ENCODE results near the gene MINDY4.

The MINDY4 gene

DNA sequence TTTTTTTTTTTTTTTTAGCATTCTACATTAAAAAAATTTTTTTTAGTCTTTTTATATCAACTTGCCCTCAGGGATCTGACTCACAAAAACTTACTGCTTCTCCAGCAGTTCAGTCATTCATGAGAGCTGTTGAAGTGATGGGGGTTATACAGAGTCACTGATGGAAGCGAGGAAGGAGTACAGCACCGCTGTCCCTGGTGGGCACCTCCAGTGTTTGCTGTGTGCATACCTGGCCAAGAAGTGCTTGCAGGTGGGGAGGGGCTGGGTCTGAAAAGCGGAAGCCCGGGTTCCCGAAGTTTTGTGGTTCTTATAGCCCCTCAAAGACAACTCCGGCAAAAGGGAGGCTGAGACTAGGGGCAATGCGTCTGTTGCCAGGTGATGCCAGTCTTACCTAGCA lies 46.2 kb downstream of the MINDY4 start:
- Histone ChIP-seq H3K27ac (ENCODE audit: insufficient read depth in 1 of 2, low read depth in 1 of 2, low read length in 2 of 2, poor library complexity in 1 of 2, severe bottlenecking in 2 of 2) (no peak overlapping the region), H3K36me3 (ENCODE audit: control insufficient read depth in 4 of 4, insufficient read depth in 4 of 4, low read length in 3 of 4) (no peaks in the 10 kb centered on the region), H3K4me3 (ENCODE audit: control insufficient read depth in 1 of 7, extremely low read depth in 1 of 7, insufficient read depth in 4 of 7, low read depth in 2 of 7, low read length in 6 of 7) (no peak overlapping the region), H3K4me1 (ENCODE audit: control extremely low read depth in 1 of 4, control insufficient read depth in 4 of 4, insufficient read depth in 4 of 4, low read length in 3 of 4) (no peaks in the 10 kb centered on the region), H3K27me3 (replicated peaks in 2 of 5; ENCODE audit: control insufficient read depth in 4 of 5, insufficient read depth in 5 of 5, low read length in 4 of 5) (no peaks in the 10 kb centered on the region), H3K9me3 (ENCODE audit: control extremely low read depth in 1 of 5, control insufficient read depth in 4 of 5, insufficient read depth in 2 of 5, low read depth in 1 of 5, low read length in 4 of 5) (no peaks in the 10 kb centered on the region)
- 93% methylated on average over 6 of the region's 7 CpGs for WGBS (ENCODE audit: insufficient coverage)
- ChIA-PET POLR2A (no interaction called here), CTCF (interaction anchor here (0.6 to 1.3 kb wide), 2 partner anchors 18 to 250 kb away, joined by 3 to 4 read pairs; no protein-coding TSS in a partner anchor)
- no peak for DNase-seq

DNA sequence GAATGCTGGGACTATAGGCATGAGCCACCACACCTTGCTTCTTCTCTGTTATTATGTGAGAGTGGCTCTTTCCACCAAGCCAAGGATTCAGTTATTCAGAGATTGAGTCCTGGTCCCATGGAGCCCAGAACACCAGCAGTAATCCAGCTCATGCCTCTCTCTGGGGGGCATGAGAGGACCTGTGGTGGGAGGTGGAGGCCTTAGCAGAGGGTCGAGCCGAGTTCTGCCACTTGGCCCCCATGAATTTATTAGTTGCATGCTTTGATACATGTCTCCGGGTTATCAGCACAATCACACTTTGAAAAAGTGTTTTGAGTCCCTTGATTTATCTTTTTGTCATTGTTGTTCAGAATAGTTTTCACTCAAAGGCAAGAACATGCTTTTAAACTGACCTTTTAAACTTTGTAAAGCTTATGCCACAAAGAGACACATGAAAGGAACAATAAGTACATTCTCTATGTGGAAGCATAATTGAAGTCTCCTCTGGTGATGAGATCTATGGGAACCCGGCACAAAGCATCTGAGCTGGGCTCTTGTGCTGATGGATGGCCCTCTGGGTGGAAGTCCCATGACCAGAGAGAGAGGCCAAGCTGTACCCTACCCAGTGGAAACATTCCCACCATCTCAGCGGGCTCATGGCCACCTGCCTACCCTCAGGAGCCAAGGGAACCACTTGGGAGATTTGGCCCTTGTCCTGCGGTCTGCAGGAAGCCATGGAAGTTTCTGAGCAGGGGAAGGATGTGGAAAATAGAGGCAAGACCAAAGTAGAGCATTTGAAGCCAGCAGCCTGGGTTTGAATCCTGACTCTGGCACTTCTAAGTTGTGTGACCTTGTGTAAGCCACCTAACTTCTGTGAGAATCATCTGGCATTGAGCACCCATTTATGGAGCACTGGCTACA lies 53.9 kb downstream of the MINDY4 start:
- Histone ChIP-seq H3K27me3 (replicated peaks in 2 of 5; ENCODE audit: control insufficient read depth in 4 of 5, insufficient read depth in 5 of 5, low read length in 4 of 5) (no peaks in the 10 kb centered on the region), H3K36me3 (ENCODE audit: control insufficient read depth in 4 of 4, insufficient read depth in 4 of 4, low read length in 3 of 4) (no peaks in the 10 kb centered on the region), H3K27ac (ENCODE audit: insufficient read depth in 1 of 2, low read depth in 1 of 2, low read length in 2 of 2, poor library complexity in 1 of 2, severe bottlenecking in 2 of 2) (no peak overlapping the region), H3K9me3 (ENCODE audit: control extremely low read depth in 1 of 5, control insufficient read depth in 4 of 5, insufficient read depth in 2 of 5, low read depth in 1 of 5, low read length in 4 of 5) (peaks cover 0 to 2% (median 0%) of the 10 kb centered on the region in 5 experiments), H3K4me3 (ENCODE audit: control insufficient read depth in 1 of 7, extremely low read depth in 1 of 7, insufficient read depth in 4 of 7, low read depth in 2 of 7, low read length in 6 of 7) (no peak overlapping the region), H3K4me1 (ENCODE audit: control extremely low read depth in 1 of 4, control insufficient read depth in 4 of 4, insufficient read depth in 4 of 4, low read length in 3 of 4) (no peaks in the 10 kb centered on the region)
- DNase-seq, result no peak
- ChIA-PET POLR2A (no interaction called here), CTCF (no interaction called here)
- WGBS (ENCODE audit: insufficient coverage), result 97% methylated on average over 4 of the region's 6 CpGs

DNA sequence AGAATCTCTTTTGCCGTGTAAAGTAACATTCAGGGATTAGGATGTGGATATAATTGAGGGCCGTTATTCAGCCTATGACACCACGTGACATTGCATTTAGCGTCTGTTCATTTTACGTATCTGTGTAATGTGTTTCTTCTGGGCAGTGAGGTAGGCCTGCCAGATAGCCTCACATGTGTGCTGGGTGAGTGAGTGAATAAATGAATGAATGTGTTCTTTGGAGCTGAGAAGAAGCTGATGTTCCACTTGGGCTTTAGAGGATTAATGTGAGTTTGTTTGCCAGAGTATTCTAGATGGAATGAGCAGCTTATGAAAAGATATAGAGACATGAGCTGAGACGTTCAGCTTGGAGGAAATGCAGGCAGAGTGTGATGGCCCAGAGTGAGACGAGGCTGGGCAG lies 55.0 kb downstream of the MINDY4 start:
- no peaks in the 10 kb centered on the region for H3K36me3 ChIP-seq (ENCODE audit: control insufficient read depth in 4 of 4, insufficient read depth in 4 of 4, low read length in 3 of 4)
- H3K4me3 ChIP-seq (ENCODE audit: control insufficient read depth in 1 of 7, extremely low read depth in 1 of 7, insufficient read depth in 4 of 7, low read depth in 2 of 7, low read length in 6 of 7), result no peak overlapping the region
- H3K27ac ChIP-seq (ENCODE audit: insufficient read depth in 1 of 2, low read depth in 1 of 2, low read length in 2 of 2, poor library complexity in 1 of 2, severe bottlenecking in 2 of 2), result no peak overlapping the region
- no peak for DNase-seq
- CTCF ChIA-PET, result no interaction called here
- peaks cover 0 to 11% (median 5%) of the 10 kb centered on the region in 5 experiments for H3K9me3 ChIP-seq (ENCODE audit: control extremely low read depth in 1 of 5, control insufficient read depth in 4 of 5, insufficient read depth in 2 of 5, low read depth in 1 of 5, low read length in 4 of 5)
- H3K27me3 ChIP-seq (replicated peaks in 2 of 5; ENCODE audit: control insufficient read depth in 4 of 5, insufficient read depth in 5 of 5, low read length in 4 of 5), result no peaks in the 10 kb centered on the region
- 99% methylated on average over 6 of the region's 7 CpGs for WGBS (ENCODE audit: insufficient coverage)
- POLR2A ChIA-PET, result no interaction called here
- H3K4me1 ChIP-seq (ENCODE audit: control extremely low read depth in 1 of 4, control insufficient read depth in 4 of 4, insufficient read depth in 4 of 4, low read length in 3 of 4), result no peaks in the 10 kb centered on the region

DNA sequence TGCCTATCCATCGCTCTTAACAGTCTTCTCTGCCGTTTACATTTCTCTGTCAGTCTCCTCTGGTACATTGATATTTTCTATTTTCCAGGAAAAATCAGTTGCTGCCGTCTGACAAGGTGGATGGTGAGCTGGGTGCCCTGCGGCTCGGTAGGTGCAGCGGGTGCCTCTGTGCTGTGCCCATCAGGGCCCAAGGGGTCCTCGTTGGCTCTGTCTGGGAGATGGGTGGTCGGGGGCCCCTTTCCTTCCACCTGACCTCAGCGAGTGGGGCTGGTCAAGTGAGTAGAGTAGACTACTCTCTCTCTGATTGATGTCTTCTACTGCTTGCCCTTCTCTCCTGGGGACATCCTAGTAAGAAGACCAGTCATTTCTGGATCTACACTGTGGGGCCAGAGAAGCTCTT lies 57.4 kb downstream of the MINDY4 start:
- Histone ChIP-seq H3K4me3 (ENCODE audit: control insufficient read depth in 1 of 7, extremely low read depth in 1 of 7, insufficient read depth in 4 of 7, low read depth in 2 of 7, low read length in 6 of 7) (no peak overlapping the region), H3K27me3 (replicated peaks in 2 of 5; ENCODE audit: control insufficient read depth in 4 of 5, insufficient read depth in 5 of 5, low read length in 4 of 5) (no peaks in the 10 kb centered on the region), H3K36me3 (ENCODE audit: control insufficient read depth in 4 of 4, insufficient read depth in 4 of 4, low read length in 3 of 4) (no peaks in the 10 kb centered on the region), H3K27ac (ENCODE audit: insufficient read depth in 1 of 2, low read depth in 1 of 2, low read length in 2 of 2, poor library complexity in 1 of 2, severe bottlenecking in 2 of 2) (no peak overlapping the region), H3K9me3 (ENCODE audit: control extremely low read depth in 1 of 5, control insufficient read depth in 4 of 5, insufficient read depth in 2 of 5, low read depth in 1 of 5, low read length in 4 of 5) (peaks cover 0 to 22% (median 6%) of the 10 kb centered on the region in 5 experiments), H3K4me1 (ENCODE audit: control extremely low read depth in 1 of 4, control insufficient read depth in 4 of 4, insufficient read depth in 4 of 4, low read length in 3 of 4) (no peaks in the 10 kb centered on the region)
- WGBS (ENCODE audit: insufficient coverage), result 100% methylated on average over 8 of the region's 9 CpGs
- no peak for DNase-seq
- POLR2A ChIA-PET, result no interaction called here
- CTCF ChIA-PET, result no interaction called here

DNA sequence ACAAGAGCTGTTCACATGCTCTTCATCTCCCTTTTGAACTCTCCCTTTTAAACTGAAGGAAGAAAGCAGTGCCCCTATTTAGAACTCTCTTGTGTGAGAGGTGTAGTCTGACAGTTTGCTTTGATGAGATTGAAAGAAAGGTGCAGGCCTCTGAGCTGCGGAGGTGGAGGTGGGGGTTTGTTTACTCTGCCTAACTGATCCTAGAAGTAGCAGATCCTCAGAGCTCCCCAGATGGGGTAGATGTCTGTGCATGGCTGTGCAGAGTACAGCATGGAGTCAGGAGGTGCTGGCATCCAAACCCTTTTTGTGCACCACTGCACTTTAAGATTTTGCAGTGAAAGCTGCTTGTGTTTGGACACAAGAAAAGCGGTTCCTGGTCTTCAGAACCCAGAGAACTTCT lies 58.3 kb downstream of the MINDY4 start:
- H3K27me3 ChIP-seq (replicated peaks in 2 of 5; ENCODE audit: control insufficient read depth in 4 of 5, insufficient read depth in 5 of 5, low read length in 4 of 5), result no peaks in the 10 kb centered on the region
- no peak overlapping the region for H3K27ac ChIP-seq (ENCODE audit: insufficient read depth in 1 of 2, low read depth in 1 of 2, low read length in 2 of 2, poor library complexity in 1 of 2, severe bottlenecking in 2 of 2)
- no peaks in the 10 kb centered on the region for H3K4me1 ChIP-seq (ENCODE audit: control extremely low read depth in 1 of 4, control insufficient read depth in 4 of 4, insufficient read depth in 4 of 4, low read length in 3 of 4)
- ChIA-PET POLR2A (no interaction called here), CTCF (no interaction called here)
- 83% methylated on average over 2 of the region's 2 CpGs for WGBS (ENCODE audit: insufficient coverage)
- peaks cover 0 to 29% (median 11%) of the 10 kb centered on the region in 5 experiments for H3K9me3 ChIP-seq (ENCODE audit: control extremely low read depth in 1 of 5, control insufficient read depth in 4 of 5, insufficient read depth in 2 of 5, low read depth in 1 of 5, low read length in 4 of 5)
- no peaks in the 10 kb centered on the region for H3K36me3 ChIP-seq (ENCODE audit: control insufficient read depth in 4 of 4, insufficient read depth in 4 of 4, low read length in 3 of 4)
- no peak for DNase-seq
- no peak overlapping the region for H3K4me3 ChIP-seq (ENCODE audit: control insufficient read depth in 1 of 7, extremely low read depth in 1 of 7, insufficient read depth in 4 of 7, low read depth in 2 of 7, low read length in 6 of 7)

DNA sequence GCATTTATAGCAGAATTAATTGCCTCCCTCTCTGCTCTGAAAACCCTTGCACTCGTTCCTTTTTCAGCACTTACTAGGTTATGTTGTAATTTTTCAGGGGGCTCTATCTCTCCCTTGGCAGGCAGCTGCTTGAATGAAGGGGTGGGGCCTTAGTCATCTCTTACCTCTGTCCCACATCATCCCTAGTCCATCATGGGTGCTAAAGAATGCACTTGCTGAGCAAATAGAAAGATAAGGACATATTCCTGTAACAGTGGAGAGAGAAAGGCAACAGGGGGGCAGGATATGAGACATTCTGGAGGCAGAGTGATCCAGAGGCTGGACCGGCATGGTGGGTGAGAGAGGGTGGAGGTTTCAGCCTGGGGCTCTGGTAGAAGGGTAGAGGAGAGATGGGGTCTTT lies 60.0 kb downstream of the MINDY4 start:
- ChIA-PET POLR2A (no interaction called here), CTCF (no interaction called here)
- H3K4me1 ChIP-seq (ENCODE audit: control extremely low read depth in 1 of 4, control insufficient read depth in 4 of 4, insufficient read depth in 4 of 4, low read length in 3 of 4), result no peaks in the 10 kb centered on the region

DNA sequence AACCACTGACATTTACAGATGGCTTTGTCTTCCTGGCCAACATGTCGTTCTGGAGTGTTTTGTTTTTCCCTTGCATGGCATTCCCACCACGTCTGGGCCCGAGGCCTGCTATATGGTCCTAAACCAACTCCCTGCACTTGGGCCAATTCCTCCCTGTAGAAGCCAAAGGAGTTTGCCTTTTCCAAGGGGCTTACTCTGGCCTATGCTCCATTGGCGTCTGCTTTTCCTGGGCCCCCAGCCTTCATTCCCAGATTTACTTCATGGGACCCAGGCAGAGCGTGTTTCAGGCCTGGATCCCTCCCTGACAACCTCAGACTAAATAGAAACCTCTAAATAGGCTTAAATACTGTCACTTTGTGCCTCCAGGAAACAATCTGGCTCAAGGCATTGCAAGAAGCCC lies 60.7 kb downstream of the MINDY4 start:
- H3K4me3 ChIP-seq (ENCODE audit: control insufficient read depth in 1 of 7, extremely low read depth in 1 of 7, insufficient read depth in 4 of 7, low read depth in 2 of 7, low read length in 6 of 7), result no peak overlapping the region
- DNase-seq, result no peak
- 97% methylated on average over 5 of the region's 5 CpGs for WGBS (ENCODE audit: insufficient coverage)
- peaks cover 0 to 29% (median 11%) of the 10 kb centered on the region in 5 experiments for H3K9me3 ChIP-seq (ENCODE audit: control extremely low read depth in 1 of 5, control insufficient read depth in 4 of 5, insufficient read depth in 2 of 5, low read depth in 1 of 5, low read length in 4 of 5)
- H3K4me1 ChIP-seq (ENCODE audit: control extremely low read depth in 1 of 4, control insufficient read depth in 4 of 4, insufficient read depth in 4 of 4, low read length in 3 of 4), result no peaks in the 10 kb centered on the region
- H3K27me3 ChIP-seq (replicated peaks in 2 of 5; ENCODE audit: control insufficient read depth in 4 of 5, insufficient read depth in 5 of 5, low read length in 4 of 5), result no peaks in the 10 kb centered on the region
- no peak overlapping the region for H3K27ac ChIP-seq (ENCODE audit: insufficient read depth in 1 of 2, low read depth in 1 of 2, low read length in 2 of 2, poor library complexity in 1 of 2, severe bottlenecking in 2 of 2)
- ChIA-PET CTCF (no interaction called here), POLR2A (no interaction called here)
- no peaks in the 10 kb centered on the region for H3K36me3 ChIP-seq (ENCODE audit: control insufficient read depth in 4 of 4, insufficient read depth in 4 of 4, low read length in 3 of 4)

More for the DNA sequence above, 60.0 kb downstream of the MINDY4 start:
- WGBS (ENCODE audit: insufficient coverage), result 100% methylated on average over 2 of the region's 2 CpGs
- no peak for DNase-seq
- Histone ChIP-seq H3K36me3 (ENCODE audit: control insufficient read depth in 4 of 4, insufficient read depth in 4 of 4, low read length in 3 of 4) (no peaks in the 10 kb centered on the region), H3K4me3 (ENCODE audit: control insufficient read depth in 1 of 7, extremely low read depth in 1 of 7, insufficient read depth in 4 of 7, low read depth in 2 of 7, low read length in 6 of 7) (no peak overlapping the region), H3K9me3 (ENCODE audit: control extremely low read depth in 1 of 5, control insufficient read depth in 4 of 5, insufficient read depth in 2 of 5, low read depth in 1 of 5, low read length in 4 of 5) (peaks cover 0 to 29% (median 11%) of the 10 kb centered on the region in 5 experiments), H3K27me3 (replicated peaks in 2 of 5; ENCODE audit: control insufficient read depth in 4 of 5, insufficient read depth in 5 of 5, low read length in 4 of 5) (no peaks in the 10 kb centered on the region), H3K27ac (ENCODE audit: insufficient read depth in 1 of 2, low read depth in 1 of 2, low read length in 2 of 2, poor library complexity in 1 of 2, severe bottlenecking in 2 of 2) (no peak overlapping the region)

Data from common myeloid progenitor, CD34-positive (primary cell).